Stimulated activated naive CD8-positive, alpha-beta T cell treated with anti-CD3 and anti-CD28 coated beads, Interleukin-15, Interleukin-2, amounts not matched to agents 100 ng/mL and 50 ng/mL, for 24 hours (primary cell): ENCODE measurements around the gene LAMTOR3.

Experiments
- H3K27ac Mint-ChIP-seq: one replicate; pipeline ENCODE4 v1.8.0; 2021; ENCODE audit warnings: mild to moderate bottlenecking, mixed read lengths
- H3K27me3 Mint-ChIP-seq: one replicate; pipeline ENCODE4 v1.8.0; 2021; ENCODE audit warnings: mixed read lengths
- H3K36me3 Mint-ChIP-seq: one replicate; pipeline ENCODE4 v1.8.0; 2021; ENCODE audit warnings: low read depth, mixed read lengths
- H3K4me1 Mint-ChIP-seq: one replicate; pipeline ENCODE4 v1.8.0; 2021; ENCODE audit warnings: low read depth, mixed read lengths
- H3K4me3 Mint-ChIP-seq: one replicate; pipeline ENCODE4 v1.8.0; 2021; ENCODE audit warnings: mild to moderate bottlenecking, mixed read lengths
- H3K9me3 Mint-ChIP-seq: one replicate; pipeline ENCODE4 v1.8.0; 2021; ENCODE audit warnings: mixed read lengths

Gene LAMTOR3

DNA sequence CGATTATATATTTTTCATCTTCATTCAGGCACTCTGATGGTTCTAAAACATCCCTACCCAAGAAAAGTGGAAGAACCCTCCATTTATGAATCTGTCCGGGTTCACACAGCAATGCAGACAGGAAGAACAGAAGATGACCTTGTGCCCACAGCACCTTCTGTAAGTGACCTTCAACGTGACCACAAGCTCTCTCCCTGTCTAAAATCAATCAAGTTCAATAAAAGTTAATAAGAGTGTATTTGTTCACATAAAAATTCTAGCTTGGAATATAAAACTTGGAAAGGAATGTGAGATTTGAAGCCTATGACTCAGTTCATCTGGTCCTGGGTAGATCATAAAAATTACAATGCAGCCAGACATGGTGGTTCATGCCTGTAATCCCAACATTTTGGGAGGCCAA is 41.0 kb downstream of the LAMTOR3 start:
- no peaks in the 10 kb centered on the region for H3K9me3 Mint-ChIP-seq
- H3K4me3 Mint-ChIP-seq: no peak overlapping the region
- H3K27me3 Mint-ChIP-seq: no peaks in the 10 kb centered on the region
- H3K4me1 Mint-ChIP-seq: peaks cover 91% of the 10 kb centered on the region
- H3K27ac Mint-ChIP-seq: peak overlapping the region; percentile 96
- H3K36me3 Mint-ChIP-seq: peaks cover 49% of the 10 kb centered on the region

DNA sequence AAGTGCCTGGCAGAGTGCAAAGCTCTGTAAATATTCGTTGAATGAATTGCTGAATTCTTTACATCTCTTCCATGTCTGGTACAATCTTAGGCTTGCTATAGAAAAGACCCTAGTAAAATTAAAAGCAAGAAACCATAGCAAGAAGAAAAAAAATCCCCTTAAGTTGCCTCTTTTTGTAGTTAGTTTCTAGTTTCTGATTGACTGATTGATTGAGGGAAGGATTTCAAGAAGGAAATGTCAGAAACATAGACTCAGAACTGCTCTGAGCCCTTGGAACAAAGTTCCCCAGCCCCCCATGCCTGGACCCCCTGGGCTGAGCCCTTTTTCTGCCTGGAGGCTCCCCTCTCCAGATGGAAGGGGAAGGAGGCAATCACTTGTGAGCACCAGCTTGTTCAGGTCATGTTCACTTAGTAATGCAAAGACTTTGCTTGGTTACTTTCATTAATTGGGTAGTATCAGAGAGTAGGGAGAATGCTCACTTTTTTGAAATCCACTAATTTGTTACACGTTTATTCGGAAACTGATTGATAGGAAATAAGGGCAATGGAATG is 42.0 kb downstream of the LAMTOR3 start:
- Mint-ChIP-seq H3K4me1 (peaks cover 93% of the 10 kb centered on the region), H3K4me3 (peak overlapping the region; percentile 57), H3K9me3 (no peaks in the 10 kb centered on the region)

DNA sequence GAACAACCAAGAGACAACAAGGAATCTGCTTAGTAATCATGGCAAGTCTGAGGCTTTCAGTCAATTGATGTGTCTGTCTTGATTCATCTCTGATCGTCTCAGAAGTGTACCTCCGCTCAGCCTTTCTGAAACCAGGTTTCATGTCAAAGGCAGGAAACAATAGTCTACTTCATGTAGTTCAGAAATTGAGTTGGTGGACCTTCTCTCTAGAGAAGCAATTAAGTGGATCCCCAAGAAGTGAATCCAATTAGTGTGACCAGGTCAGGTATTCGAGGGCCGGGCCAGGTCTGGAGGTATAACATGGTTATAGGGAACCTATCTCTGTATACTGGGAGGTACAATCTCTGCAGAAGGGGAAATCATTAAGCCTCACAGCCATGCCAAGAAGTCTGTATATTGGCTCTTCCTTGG is 45.6 kb downstream of the LAMTOR3 start:
- H3K27me3 Mint-ChIP-seq: no peaks in the 10 kb centered on the region
- peaks cover 44% of the 10 kb centered on the region for H3K36me3 Mint-ChIP-seq
- H3K9me3 Mint-ChIP-seq: no peaks in the 10 kb centered on the region
- H3K4me1 Mint-ChIP-seq: peaks cover 91% of the 10 kb centered on the region
- H3K4me3 Mint-ChIP-seq: peak overlapping the region; percentile 32
- H3K27ac Mint-ChIP-seq: peak overlapping the region; percentile 95

More for the DNA sequence above, 42.0 kb downstream of the LAMTOR3 start:
- Mint-ChIP-seq H3K27me3 (no peaks in the 10 kb centered on the region), H3K27ac (peak overlapping the region; percentile 96), H3K36me3 (peaks cover 47% of the 10 kb centered on the region)

DNA sequence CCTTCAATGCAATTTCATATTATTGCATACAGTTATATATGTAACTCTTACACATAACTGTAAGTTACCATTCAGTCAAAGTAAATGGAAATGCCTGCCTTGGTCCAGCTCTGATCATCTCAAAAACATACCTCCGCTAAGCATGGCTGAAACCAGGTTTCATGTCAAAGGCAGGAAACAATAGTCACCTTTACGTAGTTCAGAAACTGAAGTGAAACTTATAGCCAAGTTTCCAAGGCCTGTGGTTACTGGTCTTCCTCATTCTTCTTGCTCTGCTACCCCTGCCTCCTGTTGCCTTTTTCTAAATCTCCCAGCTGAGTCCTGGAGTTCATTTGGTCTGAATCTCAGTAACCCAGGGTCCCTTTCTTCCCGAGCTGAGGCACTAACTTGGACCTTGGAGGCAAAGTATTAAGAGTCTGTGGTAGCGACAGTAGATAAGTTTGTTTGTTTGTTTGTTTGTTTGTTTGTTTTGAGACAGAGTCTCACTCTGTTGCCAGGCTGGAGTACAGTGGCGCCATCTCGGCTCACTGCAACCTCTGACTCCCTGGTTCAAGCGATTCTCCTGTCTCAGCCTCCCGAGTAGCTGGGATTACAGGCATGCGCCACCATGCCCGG is 46.8 kb downstream of the LAMTOR3 start:
- peak overlapping the region; percentile 95 for H3K27ac Mint-ChIP-seq
- peaks cover 47% of the 10 kb centered on the region for H3K36me3 Mint-ChIP-seq
- H3K4me1 Mint-ChIP-seq: peaks cover 79% of the 10 kb centered on the region

GRCh38 chr4:99846891-99847290 is 47.3 kb downstream of the LAMTOR3 start:
- peak overlapping the region; percentile 95 for H3K27ac Mint-ChIP-seq
- no peaks in the 10 kb centered on the region for H3K27me3 Mint-ChIP-seq
- H3K36me3 Mint-ChIP-seq: peaks cover 48% of the 10 kb centered on the region
- H3K4me3 Mint-ChIP-seq: peak overlapping the region; percentile 53
- H3K4me1 Mint-ChIP-seq: peaks cover 74% of the 10 kb centered on the region
- no peaks in the 10 kb centered on the region for H3K9me3 Mint-ChIP-seq

More for the DNA sequence above, 46.8 kb downstream of the LAMTOR3 start:
- no peaks in the 10 kb centered on the region for H3K27me3 Mint-ChIP-seq
- H3K9me3 Mint-ChIP-seq: no peaks in the 10 kb centered on the region
- peak overlapping the region; percentile 53 for H3K4me3 Mint-ChIP-seq

GRCh38 chr4:99845708-99846469 is 48.3 kb downstream of the LAMTOR3 start:
- H3K4me3 Mint-ChIP-seq: peak overlapping the region; percentile 10
- H3K27ac Mint-ChIP-seq: peak overlapping the region; percentile 86
- no peaks in the 10 kb centered on the region for H3K9me3 Mint-ChIP-seq
- H3K4me1 Mint-ChIP-seq: peaks cover 75% of the 10 kb centered on the region
- peaks cover 58% of the 10 kb centered on the region for H3K36me3 Mint-ChIP-seq
- H3K27me3 Mint-ChIP-seq: no peaks in the 10 kb centered on the region

GRCh38 chr4:99845179-99845578 is 49.0 kb downstream of the LAMTOR3 start:
- Mint-ChIP-seq H3K27me3 (no peaks in the 10 kb centered on the region), H3K27ac (peak overlapping the region; percentile 86), H3K4me3 (no peak overlapping the region), H3K9me3 (no peaks in the 10 kb centered on the region), H3K36me3 (peaks cover 62% of the 10 kb centered on the region), H3K4me1 (peaks cover 79% of the 10 kb centered on the region)

GRCh38 chr4:99844048-99844447 is 50.2 kb downstream of the LAMTOR3 start:
- no peaks in the 10 kb centered on the region for H3K9me3 Mint-ChIP-seq
- H3K27me3 Mint-ChIP-seq: no peaks in the 10 kb centered on the region
- no peak overlapping the region for H3K27ac Mint-ChIP-seq
- peaks cover 56% of the 10 kb centered on the region for H3K36me3 Mint-ChIP-seq
- peaks cover 72% of the 10 kb centered on the region for H3K4me1 Mint-ChIP-seq
- no peak overlapping the region for H3K4me3 Mint-ChIP-seq

- Mint-ChIP-seq H3K4me3 (no peak overlapping the region), H3K36me3 (peaks cover 54% of the 10 kb centered on the region), H3K4me1 (peaks cover 65% of the 10 kb centered on the region), H3K27me3 (no peaks in the 10 kb centered on the region), H3K9me3 (no peaks in the 10 kb centered on the region), H3K27ac (no peak overlapping the region)
Measured at GRCh38 chr4:99843413-99843812, 50.8 kb downstream of the LAMTOR3 start.

DNA sequence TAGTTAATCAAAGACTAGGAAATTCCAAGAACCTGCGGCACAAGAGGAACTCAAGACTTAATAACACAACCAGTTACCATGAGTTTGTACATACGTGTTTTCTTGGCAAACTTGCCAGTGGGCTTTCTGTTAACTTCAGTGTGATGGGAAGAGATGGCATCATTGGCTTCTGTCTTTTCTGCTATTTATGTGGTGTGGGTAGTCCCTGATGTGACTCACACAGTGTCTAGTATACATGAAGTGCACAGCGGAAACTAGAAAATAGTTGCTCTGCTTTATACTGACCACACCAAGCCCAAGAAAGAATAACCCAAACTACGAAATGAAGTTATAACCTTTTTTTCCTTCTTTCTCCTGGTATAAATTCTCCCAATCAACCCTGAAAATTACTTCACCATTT is 53.1 kb downstream of the LAMTOR3 start:
- H3K27me3 Mint-ChIP-seq: no peaks in the 10 kb centered on the region
- peaks cover 42% of the 10 kb centered on the region for H3K4me1 Mint-ChIP-seq
- peaks cover 60% of the 10 kb centered on the region for H3K36me3 Mint-ChIP-seq

GRCh38 chr4:99838927-99839326 is 55.3 kb downstream of the LAMTOR3 start:
- no peaks in the 10 kb centered on the region for H3K9me3 Mint-ChIP-seq
- H3K4me1 Mint-ChIP-seq: peaks cover 25% of the 10 kb centered on the region
- no peaks in the 10 kb centered on the region for H3K27me3 Mint-ChIP-seq
- peaks cover 55% of the 10 kb centered on the region for H3K36me3 Mint-ChIP-seq
- H3K27ac Mint-ChIP-seq: no peak overlapping the region
- H3K4me3 Mint-ChIP-seq: no peak overlapping the region

More for the DNA sequence above, 53.1 kb downstream of the LAMTOR3 start:
- no peak overlapping the region for H3K27ac Mint-ChIP-seq
- no peak overlapping the region for H3K4me3 Mint-ChIP-seq
- no peaks in the 10 kb centered on the region for H3K9me3 Mint-ChIP-seq

DNA sequence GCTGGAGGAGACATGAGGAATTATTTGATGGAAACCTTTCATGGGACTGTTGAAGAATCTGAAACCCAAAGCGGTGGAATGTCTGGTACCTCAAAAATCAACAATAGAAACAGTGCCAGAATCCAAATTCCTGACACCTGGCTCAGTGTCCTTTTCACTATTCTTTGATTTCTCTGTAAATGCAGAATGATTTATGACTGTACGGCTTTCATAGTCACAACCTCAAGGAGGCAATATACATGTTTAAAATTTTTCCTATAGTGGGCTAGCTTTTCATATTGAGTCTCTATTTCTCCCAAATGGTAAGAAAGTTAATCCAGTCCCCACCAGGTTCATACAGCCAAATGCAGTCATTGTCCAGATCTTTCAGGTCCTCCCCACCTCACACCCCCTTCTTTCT is 58.3 kb downstream of the LAMTOR3 start:
- no peak overlapping the region for H3K4me3 Mint-ChIP-seq
- no peak overlapping the region for H3K27ac Mint-ChIP-seq
- no peaks in the 10 kb centered on the region for H3K9me3 Mint-ChIP-seq
- H3K4me1 Mint-ChIP-seq: peaks cover 12% of the 10 kb centered on the region
- H3K36me3 Mint-ChIP-seq: peaks cover 34% of the 10 kb centered on the region
- no peaks in the 10 kb centered on the region for H3K27me3 Mint-ChIP-seq

- Mint-ChIP-seq H3K27ac (no peak overlapping the region), H3K4me3 (no peak overlapping the region), H3K27me3 (no peaks in the 10 kb centered on the region), H3K9me3 (no peaks in the 10 kb centered on the region), H3K4me1 (peaks cover 3% of the 10 kb centered on the region), H3K36me3 (peaks cover 28% of the 10 kb centered on the region)
Measured at GRCh38 chr4:99834569-99834968, 59.7 kb downstream of the LAMTOR3 start.

DNA sequence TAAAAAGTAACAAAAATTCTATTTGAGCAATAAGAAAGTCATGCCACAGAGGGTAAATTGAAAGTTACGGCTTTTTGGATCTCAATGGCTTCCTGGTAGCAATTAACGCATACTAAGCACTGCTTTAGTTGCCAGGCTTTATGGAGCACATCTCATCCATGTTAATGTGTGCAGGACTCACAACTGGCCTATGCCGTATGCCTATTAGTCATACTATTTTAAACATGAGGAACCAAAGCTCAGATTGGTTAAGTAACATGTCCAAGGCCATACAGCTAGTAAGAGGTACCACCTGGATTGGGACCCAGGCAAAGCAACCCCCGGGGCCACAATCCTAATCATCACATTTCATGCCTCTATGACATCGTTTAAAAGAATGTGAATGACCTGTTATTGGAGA is 60.5 kb downstream of the LAMTOR3 start:
- no peaks in the 10 kb centered on the region for H3K9me3 Mint-ChIP-seq
- peaks cover 28% of the 10 kb centered on the region for H3K36me3 Mint-ChIP-seq
- no peak overlapping the region for H3K27ac Mint-ChIP-seq
- peaks cover under 1% of the 10 kb centered on the region for H3K4me1 Mint-ChIP-seq
- no peaks in the 10 kb centered on the region for H3K27me3 Mint-ChIP-seq
- H3K4me3 Mint-ChIP-seq: no peak overlapping the region

GRCh38 chr4:99832758-99833157 is 61.5 kb downstream of the LAMTOR3 start:
- peaks cover 9% of the 10 kb centered on the region for H3K4me1 Mint-ChIP-seq
- H3K36me3 Mint-ChIP-seq: peaks cover 30% of the 10 kb centered on the region
- no peaks in the 10 kb centered on the region for H3K9me3 Mint-ChIP-seq
- no peak overlapping the region for H3K27ac Mint-ChIP-seq
- no peaks in the 10 kb centered on the region for H3K27me3 Mint-ChIP-seq
- H3K4me3 Mint-ChIP-seq: no peak overlapping the region
